DND-41 (cell line): ENCODE measurements around the gene ARVCF.

ENCODE experiments used
- CTCF ChIP-seq: IDR thresholded peaks from 2 replicates; pipeline ENCODE4 v1.5.1; 2012; ENCODE audit warnings: borderline replicate concordance, low read length, moderate library complexity, mild to moderate bottlenecking; ENCODE audit not compliant: poor library complexity, severe bottlenecking; ENCODE audit errors: extremely low read depth
- EZH2 ChIP-seq: IDR thresholded peaks from 3 replicates; pipeline ENCODE4 v1.6.1; 2012; ENCODE audit warnings: borderline replicate concordance, low read depth, mild to moderate bottlenecking, moderate library complexity, low read length, inconsistent platforms; ENCODE audit not compliant: severe bottlenecking

- TF ChIP-seq EZH2 (no peak), CTCF (no peak)
Observed at GRCh38 chr22:19970031-19970478, 46.6 kb downstream of the ARVCF start.
